GM19468 (cell line): ENCODE data around the gene FUS.
"Not testable (repeated sequence)": the region's sequence is repeated elsewhere in the genome, so short reads cannot be mapped to it uniquely, and the experiment has no call there.

Experiments used
- ATAC-seq: cut with Tn5 transposase; IDR thresholded peaks from one replicate; pipeline ENCODE4 v1.9.1; 2021; ENCODE audit warnings: mild to moderate bottlenecking, moderate library complexity, moderate number of reproducible peaks; ENCODE audit not compliant: unreplicated experiment; ENCODE audit errors: extremely low read depth

Gene FUS

GRCh38 chr16:31143011-31143693, 36.8 kb upstream of the FUS start:
- ATAC-seq: no peak

GRCh38 chr16:31143694-31144148, 36.2 kb upstream of the FUS start:
- no peak for ATAC-seq

GRCh38 chr16:31144418-31144817, 35.5 kb upstream of the FUS start:
- not testable (repeated sequence) for ATAC-seq

GRCh38 chr16:31145398-31145990, 34.4 kb upstream of the FUS start:
- no peak for ATAC-seq

GRCh38 chr16:31147574-31147973, 32.4 kb upstream of the FUS start:
- no peak for ATAC-seq

GRCh38 chr16:31148281-31148728, 31.6 kb upstream of the FUS start:
- no peak for ATAC-seq

GRCh38 chr16:31148896-31149295, 31.0 kb upstream of the FUS start:
- ATAC-seq: no peak

GRCh38 chr16:31149332-31149731, 30.6 kb upstream of the FUS start:
- ATAC-seq: no peak

GRCh38 chr16:31149894-31150890, 29.7 kb upstream of the FUS start, which contains the start of gene PRSS36:
Gene PRSS36 (minus strand): TSS chr16:31150066. CDS start chr16:31150035, 31 bp downstream.
- ATAC-seq: no peak

GRCh38 chr16:31150976-31151375, 29.0 kb upstream of the FUS start:
- ATAC-seq: not testable (repeated sequence)

GRCh38 chr16:31157136-31157535, 22.8 kb upstream of the FUS start:
- ATAC-seq: no peak

GRCh38 chr16:31167315-31167714, 12.6 kb upstream of the FUS start:
- ATAC-seq: no peak

GRCh38 chr16:31168848-31169247, 11.1 kb upstream of the FUS start:
- no peak for ATAC-seq

- not testable (repeated sequence) for ATAC-seq
Observed at GRCh38 chr16:31170048-31170447, 9.9 kb upstream of the FUS start.

- ATAC-seq: no peak
Observed at GRCh38 chr16:31177136-31177535, 2.8 kb upstream of the FUS start.

- ATAC-seq: no peak
Observed at GRCh38 chr16:31179219-31179746, 656 bp upstream of the FUS start.

GRCh38 chr16:31181102-31181830, 1.3 kb downstream of the FUS start:
- no peak for ATAC-seq

GRCh38 chr16:31182391-31182790, 2.5 kb downstream of the FUS start:
- no peak for ATAC-seq
